Neural cell (in vitro differentiated cells): ENCODE measurements around the gene FBN1. TPM values are rescaled to one million over a fixed set of nuclear protein-coding genes. Genes with fewer than 3 reads are reported as not detected.

ENCODE experiments used
- H2AFZ ChIP-seq: fragments of 200-600, 300-800 bp; sonication (generic), shearing (Covaris generic); 2 replicates; pipeline ENCODE4 v1.6.0; 2014; ENCODE audit warnings: low read depth, mild to moderate bottlenecking, antibody characterized with exemption, low read length, moderate library complexity
- H3F3A ChIP-seq: fragments of 200-600 bp; shearing (Covaris generic); 2 replicates; pipeline ENCODE4 v1.6.1; 2016; ENCODE audit warnings: mild to moderate bottlenecking, moderate library complexity, mixed read lengths, antibody characterized with exemption, low read length; ENCODE audit not compliant: insufficient read depth, poor library complexity, severe bottlenecking
- H3K27ac ChIP-seq: fragments of 200-600, 300-800 bp; sonication (generic), shearing (Covaris generic); 2 replicates; pipeline ENCODE4 v1.5.1; 2014; ENCODE audit warnings: mild to moderate bottlenecking, low read length, moderate library complexity
- H3K27me3 ChIP-seq: fragments of 300-800, 200-600 bp; sonication (generic), shearing (Covaris generic); 2 replicates; pipeline ENCODE4 v1.6.0; 2014; ENCODE audit warnings: mild to moderate bottlenecking, low read depth, low read length, moderate library complexity; ENCODE audit not compliant: insufficient read depth
- H3K36me3 ChIP-seq: fragments of 300-800, 200-600 bp; sonication (generic), shearing (Covaris generic); 2 replicates; pipeline ENCODE4 v1.5.1; 2014; ENCODE audit warnings: mild to moderate bottlenecking, antibody characterized with exemption, low read length, moderate library complexity; ENCODE audit not compliant: insufficient read depth
- H3K4me2 ChIP-seq: fragments of 300-800, 200-600 bp; sonication (generic), shearing (Covaris generic); 2 replicates; pipeline ENCODE4 v1.6.0; 2014; ENCODE audit warnings: mild to moderate bottlenecking, low read length
- H3K4me3 ChIP-seq: fragments of 300-800, 200-600 bp; sonication (generic), shearing (Covaris generic); 2 replicates; pipeline ENCODE4 v1.5.1; 2014; ENCODE audit warnings: mild to moderate bottlenecking, low read length, moderate library complexity
- H3K79me2 ChIP-seq: fragments of 200-600 bp; shearing (Covaris generic); replicated peaks from 2 replicates; pipeline ENCODE4 v1.6.0; 2014; ENCODE audit warnings: mild to moderate bottlenecking, low read length, moderate library complexity; ENCODE audit not compliant: insufficient read depth
- H3K9ac ChIP-seq: fragments of 300-800, 200-600 bp; sonication (generic), shearing (Covaris generic); 2 replicates; pipeline ENCODE4 v1.6.1; 2016; ENCODE audit warnings: mild to moderate bottlenecking, low read length, mixed read lengths
- H3K9me2 ChIP-seq: fragments of 200-600 bp; shearing (Covaris generic); 2 replicates; pipeline ENCODE4 v1.6.1; 2016; ENCODE audit warnings: mild to moderate bottlenecking, low read length, mixed read lengths; ENCODE audit not compliant: insufficient read depth
- H3K9me3 ChIP-seq: fragments of 200-600, 300-800 bp; sonication (generic), shearing (Covaris generic); 2 replicates; pipeline ENCODE4 v1.6.1; 2016; ENCODE audit warnings: mild to moderate bottlenecking, mixed run types, low read length, moderate library complexity, mixed read lengths
- H4K20me1 ChIP-seq: fragments of 200-600 bp; shearing (Covaris generic); 2 replicates; pipeline ENCODE4 v1.6.1; 2016; ENCODE audit warnings: mild to moderate bottlenecking, mixed run types; ENCODE audit not compliant: insufficient read depth
- CTCF ChIP-seq: fragments of 450-650 bp; IDR thresholded peaks from 2 replicates; pipeline ENCODE4 v1.5.1; 2014; ENCODE audit warnings: antibody characterized with exemption, mild to moderate bottlenecking, moderate library complexity; ENCODE audit not compliant: poor library complexity, severe bottlenecking
- EP300 ChIP-seq: fragments of 450-650 bp; conservative IDR thresholded peaks from 2 replicates; pipeline ENCODE4 v1.6.1; 2014; ENCODE audit warnings: antibody characterized with exemption, mild to moderate bottlenecking, moderate library complexity; ENCODE audit not compliant: poor library complexity, severe bottlenecking
- EZH2 ChIP-seq: fragments of 200-600, 300-800 bp; shearing (Covaris generic), sonication (generic); IDR thresholded peaks from 2 replicates; pipeline ENCODE4 v1.6.1; 2014; ENCODE audit warnings: antibody characterized with exemption, low read length, borderline replicate concordance, mild to moderate bottlenecking; ENCODE audit not compliant: insufficient read depth, poor library complexity, severe bottlenecking
- MXI1 ChIP-seq: fragments of 450-650 bp; conservative IDR thresholded peaks from 2 replicates; pipeline ENCODE4 v1.6.1; 2014; ENCODE audit warnings: antibody characterized with exemption, mild to moderate bottlenecking; ENCODE audit not compliant: poor library complexity, severe bottlenecking
- POLR2AphosphoS5 ChIP-seq: IDR thresholded peaks from 2 replicates; pipeline ENCODE4 v1.6.1; 2012
- RAD21 ChIP-seq: fragments of 450-650 bp; conservative IDR thresholded peaks from 2 replicates; pipeline ENCODE4 v1.6.1; 2014; ENCODE audit warnings: antibody characterized with exemption, mild to moderate bottlenecking, moderate library complexity
- REST ChIP-seq: IDR thresholded peaks from 2 replicates; pipeline ENCODE4 v1.6.1; 2012; ENCODE audit warnings: borderline replicate concordance
- SMC3 ChIP-seq: fragments of 450-650 bp; conservative IDR thresholded peaks from 2 replicates; pipeline ENCODE4 v1.6.1; 2014; ENCODE audit warnings: antibody characterized with exemption, mild to moderate bottlenecking, moderate library complexity; ENCODE audit not compliant: poor library complexity
- TAF1 ChIP-seq: IDR thresholded peaks from 2 replicates; pipeline ENCODE4 v1.6.1; 2012; ENCODE audit warnings: low read depth
- polyA plus RNA-seq: library from polyadenylated mRNA; depleted of rRNA; stranded (reverse); fragments of >200 nt; gene quantifications from 2 replicates; pipeline ENCODE4 v1.2.3, GENCODE V29; 2014

The FBN1 gene
- polyA plus RNA-seq, 1 donor from 2014 or later, result 22.0 TPM

- H3K4me3 ChIP-seq, result no peak overlapping the region
- no peak for TF ChIP-seq EP300
Observed at GRCh38 chr15:48678851-48679250, 33.3 kb upstream of the FBN1 start.

DNA sequence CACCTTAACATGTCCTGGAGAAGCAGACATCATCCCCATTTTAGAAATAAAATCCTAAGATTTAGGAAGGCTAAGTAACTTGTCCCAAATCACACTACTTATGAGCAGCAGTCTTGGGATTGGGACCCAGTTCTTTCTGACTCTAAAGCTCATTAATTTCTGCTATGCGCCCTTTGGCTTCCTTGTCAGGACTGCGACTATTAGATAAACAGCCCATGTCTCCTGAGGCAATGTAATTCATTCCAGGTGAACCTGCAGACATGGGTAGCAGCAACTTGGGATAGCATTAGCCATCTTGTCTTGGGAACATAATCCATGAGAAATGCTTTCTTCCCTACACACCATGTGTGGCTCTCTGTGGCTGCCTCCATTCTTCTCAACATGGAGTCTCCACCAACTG is 32.3 kb upstream of the FBN1 start:
- Histone ChIP-seq H3K9me2 (no peaks in the 10 kb centered on the region), H3K9me3 (no peaks in the 10 kb centered on the region), H3K4me2 (no peak overlapping the region), H3K79me2 (no peaks in the 10 kb centered on the region), H3K27me3 (no peaks in the 10 kb centered on the region), H3K27ac (no peak overlapping the region), H4K20me1 (no peaks in the 10 kb centered on the region), H3K9ac (no peak overlapping the region), H3K36me3 (no peaks in the 10 kb centered on the region), H2AFZ (no peak overlapping the region), H3F3A (no peaks in the 10 kb centered on the region), H3K4me3 (no peak overlapping the region)
- TF ChIP-seq CTCF (no peak), POLR2AphosphoS5 (no peak), EZH2 (no peak), RAD21 (no peak), SMC3 (no peak), MXI1 (no peak), REST (no peak), EP300 (no peak), TAF1 (no peak)

More at GRCh38 chr15:48678851-48679250, 33.3 kb upstream of the FBN1 start:
- H4K20me1 ChIP-seq, result no peaks in the 10 kb centered on the region
- no peaks in the 10 kb centered on the region for H3K36me3 ChIP-seq
- no peaks in the 10 kb centered on the region for H3K9me3 ChIP-seq
- no peak overlapping the region for H3K27ac ChIP-seq
- no peaks in the 10 kb centered on the region for H3K27me3 ChIP-seq
- H3K9me2 ChIP-seq, result no peaks in the 10 kb centered on the region
- no peak overlapping the region for H3K4me2 ChIP-seq
- no peak overlapping the region for H3K9ac ChIP-seq
- no peaks in the 10 kb centered on the region for H3F3A ChIP-seq
- H3K79me2 ChIP-seq, result no peaks in the 10 kb centered on the region
- no peak overlapping the region for H2AFZ ChIP-seq

DNA sequence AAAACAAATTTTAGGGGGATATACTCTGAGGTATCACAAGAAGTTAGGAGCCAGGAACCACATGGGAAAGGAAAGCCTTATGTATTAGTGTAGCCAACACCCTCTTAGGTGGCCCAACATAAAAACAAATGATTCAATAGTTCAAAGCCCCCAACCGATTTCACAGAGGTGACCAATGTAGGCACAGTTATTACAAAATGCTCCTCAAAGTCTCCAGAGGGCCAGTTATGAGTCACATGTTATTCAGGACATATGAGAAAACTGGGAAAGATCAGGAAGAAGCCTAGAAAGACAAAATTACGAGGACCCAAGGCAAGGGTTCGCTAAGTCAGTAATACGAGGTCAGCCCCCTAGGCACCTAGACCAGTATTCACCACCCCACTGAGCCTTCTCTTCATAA is 29.9 kb upstream of the FBN1 start:
- Histone ChIP-seq H3K4me3 (no peak overlapping the region), H3F3A (no peaks in the 10 kb centered on the region), H3K27ac (no peak overlapping the region), H3K9ac (no peak overlapping the region), H3K9me3 (no peaks in the 10 kb centered on the region), H3K9me2 (no peaks in the 10 kb centered on the region), H2AFZ (no peak overlapping the region), H3K79me2 (no peaks in the 10 kb centered on the region), H4K20me1 (no peaks in the 10 kb centered on the region), H3K36me3 (no peaks in the 10 kb centered on the region), H3K27me3 (no peaks in the 10 kb centered on the region), H3K4me2 (no peak overlapping the region)
- TF ChIP-seq RAD21 (no peak), MXI1 (no peak), EP300 (no peak), TAF1 (no peak), REST (no peak), EZH2 (no peak), CTCF (no peak), POLR2AphosphoS5 (no peak), SMC3 (no peak)
